Right hindlimb (tissue), 1 donor: ENCODE data around the gene TIGAR.

ENCODE experiments used
- DNase-seq: peaks from one replicate; pipeline ENCODE4 v3.0.0-alpha.2; 2018

TIGAR gene

DNA sequence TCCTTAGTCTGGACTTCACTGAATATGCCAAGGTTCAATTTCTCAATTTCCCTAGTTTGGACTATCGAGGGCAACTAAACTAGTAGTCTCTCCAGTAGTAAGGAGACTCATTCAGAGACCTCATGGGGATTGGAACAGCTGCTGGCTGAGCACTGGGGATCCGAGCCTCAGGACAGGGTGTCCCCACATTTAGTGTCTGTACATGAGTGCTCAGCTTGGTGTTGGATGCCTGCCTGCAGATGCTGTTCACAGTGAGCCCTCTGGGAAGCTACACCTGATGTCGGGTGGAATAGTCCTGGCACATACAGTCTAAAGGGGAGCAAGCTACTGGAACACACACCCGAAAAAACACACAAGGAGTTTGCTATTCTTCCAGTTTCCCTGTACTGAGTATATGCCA is 59.3 kb downstream of the TIGAR start:
- no peak for DNase-seq

GRCh38 chr12:4383304-4383865 is 62.4 kb downstream of the TIGAR start:
- no peak for DNase-seq

- no peak for DNase-seq
Observed at GRCh38 chr12:4386801-4387200, 65.8 kb downstream of the TIGAR start.

DNA sequence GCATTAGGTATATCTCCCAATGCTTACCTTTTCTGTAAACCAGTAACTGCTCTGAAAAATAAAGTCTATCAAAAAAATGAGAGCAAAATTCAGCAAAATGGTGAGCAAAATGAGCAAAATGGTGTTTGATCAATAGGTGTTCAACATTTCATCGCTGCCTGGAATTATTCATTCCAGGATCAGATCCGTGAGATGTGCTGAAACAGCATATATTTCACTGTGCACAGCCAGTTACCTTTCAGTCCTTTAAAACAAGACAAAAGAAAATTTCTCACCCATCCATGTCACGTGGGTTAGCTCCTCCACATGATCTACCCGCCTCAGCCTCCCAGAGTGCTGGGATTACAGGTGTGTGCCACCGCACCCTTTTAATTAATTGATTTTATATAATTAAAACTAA is 66.6 kb downstream of the TIGAR start:
- no peak for DNase-seq

- no peak for DNase-seq
Observed at GRCh38 chr12:4388032-4388431, 67.0 kb downstream of the TIGAR start.

DNA sequence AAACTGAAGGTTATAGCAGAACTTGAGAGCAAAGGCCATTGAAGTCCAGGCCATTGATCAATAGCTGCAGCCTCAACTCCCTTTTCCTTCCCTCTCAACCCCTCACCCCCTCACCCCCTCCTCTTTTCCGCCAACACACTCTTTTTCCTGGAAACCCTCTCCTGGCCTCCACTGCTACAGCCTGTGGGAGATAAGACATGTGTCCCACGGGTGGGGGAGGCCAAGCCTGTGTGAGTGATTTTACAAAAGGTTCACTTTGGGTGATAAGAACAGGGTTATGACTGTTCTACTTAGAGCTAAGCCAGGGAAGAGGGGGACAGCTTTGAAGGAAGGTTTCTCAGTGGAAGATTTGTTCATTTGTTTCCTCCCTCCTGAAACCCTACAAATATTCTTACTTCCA is 67.6 kb downstream of the TIGAR start:
- DNase-seq: no peak

GRCh38 chr12:4392223-4392742 is 71.3 kb downstream of the TIGAR start:
- DNase-seq: peak; percentile 45

- no peak for DNase-seq
Observed at GRCh38 chr12:4393211-4393610, 72.2 kb downstream of the TIGAR start.

- DNase-seq: no peak
Observed at GRCh38 chr12:4395818-4396217, 74.8 kb downstream of the TIGAR start.

DNA sequence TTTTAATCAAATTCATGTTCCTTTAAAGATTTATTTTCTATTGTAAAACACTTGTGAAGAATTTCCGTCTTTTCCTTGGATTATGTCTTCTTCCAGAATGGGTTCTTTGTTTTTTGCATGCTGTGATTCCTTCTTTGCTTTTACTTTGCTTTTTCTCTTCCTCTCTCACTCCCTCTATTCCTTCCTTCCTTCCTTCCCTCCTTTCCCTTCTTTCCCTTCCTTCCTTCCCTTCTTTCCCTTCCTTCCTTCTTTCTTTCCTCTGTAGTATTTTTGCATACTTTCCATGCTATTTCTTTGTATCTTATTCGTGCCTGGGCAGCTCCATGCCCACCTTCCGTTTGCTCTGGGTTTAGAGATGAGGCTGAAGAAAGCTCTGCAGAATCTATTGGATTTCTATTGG is 80.1 kb downstream of the TIGAR start:
- DNase-seq: no peak

- DNase-seq: no peak
Observed at GRCh38 chr12:4402996-4403395, 82.0 kb downstream of the TIGAR start.
